ENCODE measurements around the gene POLR2L.

- TF ChIP-seq CTCF (IDR thresholded peaks at IDR 0.05): no peak
- no peak for TF ChIP-seq POLR2A (IDR thresholded peaks at IDR 0.05)
Measured at GRCh38 chr11:845872-846495, 3.7 kb upstream of the POLR2L start.
